Lower lobe of right lung (tissue), 2 donors: ENCODE measurements around the gene MBNL2. TPM values are rescaled to one million over a fixed set of nuclear protein-coding genes. Genes with fewer than 3 reads are reported as not detected.
A peak's percentile ranks its signal among the peaks of the same experiment; 100 is the strongest.

Source experiments
- ATAC-seq, 2 donors: fragments of 200-7000 bp; cut with Tn5 transposase; one replicate each; pipeline ENCODE4 v1.9.1; 2020 to 2022; ENCODE audit warnings: mild to moderate bottlenecking in 2 of 2, moderate library complexity in 2 of 2
- DNase-seq: peaks from one replicate; pipeline ENCODE4 v3.0.0-alpha.2; 2020
- H3K27ac ChIP-seq: fragments of 200-600 bp; one replicate; pipeline ENCODE4 v1.8.0; 2022
- H3K27me3 ChIP-seq: fragments of 200-600 bp; one replicate; pipeline ENCODE4 v1.8.0; 2022; ENCODE audit warnings: low read depth
- H3K36me3 ChIP-seq: fragments of 200-600 bp; one replicate; pipeline ENCODE4 v1.8.0; 2022; ENCODE audit warnings: mild to moderate bottlenecking
- H3K4me1 ChIP-seq: fragments of 200-600 bp; one replicate; pipeline ENCODE4 v1.8.0; 2022
- H3K4me3 ChIP-seq: fragments of 200-600 bp; one replicate; pipeline ENCODE4 v1.8.0; 2022; ENCODE audit warnings: mild to moderate bottlenecking
- H3K9me3 ChIP-seq: fragments of 200-600 bp; one replicate; pipeline ENCODE4 v1.8.0; 2022
- intact Hi-C: fragments of 100-400 bp; cut with DNase I; formaldehyde crosslinking; loops from one replicate; pipeline ENCODE4 v1.11.0; 2022
- total RNA-seq: library from RNA; stranded (reverse); fragmentation: NEBNext Ultra II Directional; extraction: Animal tissue kit (Norgen Biotek cat#: 25700); gene quantifications from one replicate; pipeline ENCODE4 v1.2.1, GENCODE V29; 2021
- TF ChIP-seq, protein P1 (sequence below): fragments of 200-600 bp; IDR thresholded peaks from one replicate; pipeline ENCODE4 v1.8.0; 2022; ENCODE audit warnings: antibody characterized with exemption, mild to moderate bottlenecking
- donor health status: DM: no; HTN: yes; CAD: no; lungs with severe emphysema.

The MBNL2 gene
- total RNA-seq, 1 donor from 2014 or later, result 58.2 TPM

DNA sequence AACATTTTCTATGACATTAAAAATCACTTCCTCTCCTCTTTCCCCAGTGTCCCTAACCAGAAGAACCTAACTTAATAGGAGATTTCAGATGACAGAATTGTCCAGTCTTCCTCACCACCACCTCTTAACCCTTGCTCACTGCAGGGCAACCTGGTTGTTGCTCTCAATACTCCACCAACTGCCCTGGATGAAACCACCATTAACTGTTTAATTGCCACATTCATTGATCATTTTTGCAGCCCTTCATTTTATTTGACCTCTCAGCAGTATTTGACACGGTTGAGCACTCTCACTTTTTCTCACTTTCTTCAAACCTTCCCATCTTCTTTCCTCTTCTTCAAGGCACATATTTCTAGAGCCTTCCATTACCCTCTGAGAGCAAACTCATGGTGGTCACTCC lies 84.0 kb downstream of the MBNL2 start:
- Histone ChIP-seq H3K4me3 (no peak overlapping the region), H3K27ac (no peak overlapping the region), H3K4me1 (peaks cover 41% of the 10 kb centered on the region), H3K36me3 (no peaks in the 10 kb centered on the region), H3K9me3 (no peaks in the 10 kb centered on the region), H3K27me3 (no peaks in the 10 kb centered on the region)
- DNase-seq, result no peak
- intact Hi-C loops, result no loop called here
- TF ChIP-seq, protein P1, sequence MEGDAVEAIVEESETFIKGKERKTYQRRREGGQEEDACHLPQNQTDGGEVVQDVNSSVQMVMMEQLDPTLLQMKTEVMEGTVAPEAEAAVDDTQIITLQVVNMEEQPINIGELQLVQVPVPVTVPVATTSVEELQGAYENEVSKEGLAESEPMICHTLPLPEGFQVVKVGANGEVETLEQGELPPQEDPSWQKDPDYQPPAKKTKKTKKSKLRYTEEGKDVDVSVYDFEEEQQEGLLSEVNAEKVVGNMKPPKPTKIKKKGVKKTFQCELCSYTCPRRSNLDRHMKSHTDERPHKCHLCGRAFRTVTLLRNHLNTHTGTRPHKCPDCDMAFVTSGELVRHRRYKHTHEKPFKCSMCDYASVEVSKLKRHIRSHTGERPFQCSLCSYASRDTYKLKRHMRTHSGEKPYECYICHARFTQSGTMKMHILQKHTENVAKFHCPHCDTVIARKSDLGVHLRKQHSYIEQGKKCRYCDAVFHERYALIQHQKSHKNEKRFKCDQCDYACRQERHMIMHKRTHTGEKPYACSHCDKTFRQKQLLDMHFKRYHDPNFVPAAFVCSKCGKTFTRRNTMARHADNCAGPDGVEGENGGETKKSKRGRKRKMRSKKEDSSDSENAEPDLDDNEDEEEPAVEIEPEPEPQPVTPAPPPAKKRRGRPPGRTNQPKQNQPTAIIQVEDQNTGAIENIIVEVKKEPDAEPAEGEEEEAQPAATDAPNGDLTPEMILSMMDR, result no peak
- ATAC-seq, result no peak

DNA sequence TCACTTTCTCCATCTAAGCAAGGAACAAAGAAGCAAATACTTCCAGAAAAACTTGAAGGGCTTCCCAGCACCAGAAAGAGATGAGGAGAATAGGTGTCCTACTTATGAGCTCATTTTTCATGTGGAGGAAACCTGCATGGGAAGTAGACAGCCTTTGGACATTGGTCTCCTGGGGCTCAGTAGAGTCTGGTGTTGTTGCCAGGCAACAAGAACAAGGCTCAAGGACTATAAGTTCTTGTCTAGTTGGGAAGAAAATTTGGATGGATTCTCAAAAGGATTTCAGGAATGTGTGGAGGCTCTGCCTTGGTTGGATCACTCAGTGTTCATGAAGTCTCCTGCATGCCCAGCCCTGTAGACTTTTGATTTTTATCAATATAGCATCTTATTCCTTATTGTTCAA lies 84.5 kb downstream of the MBNL2 start:
- no peaks in the 10 kb centered on the region for H3K9me3 ChIP-seq
- TF ChIP-seq, protein P1, result no peak
- DNase-seq, result no peak
- intact Hi-C loops, result no loop called here
- peaks cover 36% of the 10 kb centered on the region for H3K4me1 ChIP-seq
- H3K27me3 ChIP-seq, result no peaks in the 10 kb centered on the region
- H3K36me3 ChIP-seq, result no peaks in the 10 kb centered on the region
- no peak for ATAC-seq
- H3K4me3 ChIP-seq, result no peak overlapping the region
- H3K27ac ChIP-seq, result no peak overlapping the region

DNA sequence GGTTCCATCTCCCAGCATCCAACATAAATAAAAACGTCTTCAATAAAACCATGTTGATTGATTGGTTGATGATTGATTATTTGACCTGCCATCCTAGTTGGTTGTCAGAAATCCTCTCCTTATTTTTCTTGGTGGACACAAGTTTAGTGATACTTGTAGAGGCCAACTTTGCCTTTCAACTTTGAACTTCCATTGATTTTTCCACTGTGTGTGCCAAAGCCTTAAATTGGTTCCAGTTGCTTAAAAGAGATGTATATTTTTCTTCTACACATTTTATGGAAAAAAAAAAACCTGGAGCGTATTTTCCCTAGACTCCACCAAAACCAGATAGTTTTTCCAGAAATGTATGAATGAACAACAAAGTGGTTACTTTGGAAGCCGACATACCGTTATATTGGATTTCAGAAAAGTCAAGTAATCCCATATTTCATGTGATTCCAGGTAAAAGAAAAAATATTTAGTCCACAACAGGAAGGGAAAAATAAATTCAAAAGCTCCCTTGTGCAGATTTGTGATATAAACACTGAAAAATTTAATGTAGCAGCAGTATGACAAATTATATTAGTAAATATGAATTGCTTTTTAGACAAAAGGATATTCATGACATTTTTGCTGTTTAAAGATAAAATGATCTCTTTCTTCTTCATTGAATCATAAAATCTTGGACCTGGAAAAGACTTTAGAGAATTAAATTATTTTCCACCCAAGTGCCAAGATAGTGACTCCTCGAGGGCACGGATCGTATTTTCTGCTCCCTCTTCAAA lies 85.2 kb downstream of the MBNL2 start:
- H3K27me3 ChIP-seq, result no peaks in the 10 kb centered on the region
- DNase-seq, result no peak
- H3K4me1 ChIP-seq, result peaks cover 30% of the 10 kb centered on the region
- H3K9me3 ChIP-seq, result no peaks in the 10 kb centered on the region
- TF ChIP-seq, protein P1, result no peak
- H3K4me3 ChIP-seq, result no peak overlapping the region
- H3K27ac ChIP-seq, result no peak overlapping the region
- intact Hi-C loops, result no loop called here
- no peaks in the 10 kb centered on the region for H3K36me3 ChIP-seq
- no peak for ATAC-seq

DNA sequence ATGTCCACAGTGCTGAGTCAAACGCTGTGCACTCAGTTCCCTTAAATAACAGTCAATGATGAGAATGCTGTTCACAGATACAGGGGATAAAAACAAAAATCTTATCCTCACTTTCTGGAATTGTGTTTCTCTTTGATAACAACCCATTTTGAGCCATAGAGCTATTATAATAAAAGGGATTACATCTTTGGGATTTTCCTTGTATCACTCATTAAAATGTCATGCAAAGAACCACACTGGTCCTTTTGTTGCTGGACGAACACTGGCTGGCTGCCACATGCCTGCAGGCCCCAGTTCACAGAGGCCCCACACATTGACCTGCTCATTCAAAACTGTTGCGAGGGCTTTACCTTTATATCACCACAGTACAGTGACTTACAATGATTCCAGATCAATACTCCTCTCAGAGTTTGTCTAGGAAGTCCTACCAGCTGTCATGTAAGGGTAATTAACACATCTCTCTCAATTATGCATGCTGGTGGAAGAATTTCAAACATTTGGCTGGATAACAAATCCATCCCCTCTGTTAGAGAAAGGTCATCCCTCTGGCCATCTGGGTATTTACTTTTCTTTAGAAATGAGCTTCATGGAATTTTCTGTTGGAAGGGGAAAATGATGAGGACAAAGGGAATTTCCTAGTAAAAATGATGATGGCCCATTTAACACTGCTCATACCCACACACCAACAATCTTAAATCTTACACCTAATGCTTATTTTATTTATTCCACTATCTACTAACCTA lies 85.9 kb downstream of the MBNL2 start:
- DNase-seq, result no peak
- Histone ChIP-seq H3K36me3 (no peaks in the 10 kb centered on the region), H3K27me3 (no peaks in the 10 kb centered on the region), H3K27ac (no peak overlapping the region), H3K4me1 (peaks cover 25% of the 10 kb centered on the region), H3K9me3 (no peaks in the 10 kb centered on the region), H3K4me3 (no peak overlapping the region)
- intact Hi-C loops, result no loop called here
- TF ChIP-seq, protein P1, result no peak
- peak in 1 of 2 donors; percentile 24 for ATAC-seq

DNA sequence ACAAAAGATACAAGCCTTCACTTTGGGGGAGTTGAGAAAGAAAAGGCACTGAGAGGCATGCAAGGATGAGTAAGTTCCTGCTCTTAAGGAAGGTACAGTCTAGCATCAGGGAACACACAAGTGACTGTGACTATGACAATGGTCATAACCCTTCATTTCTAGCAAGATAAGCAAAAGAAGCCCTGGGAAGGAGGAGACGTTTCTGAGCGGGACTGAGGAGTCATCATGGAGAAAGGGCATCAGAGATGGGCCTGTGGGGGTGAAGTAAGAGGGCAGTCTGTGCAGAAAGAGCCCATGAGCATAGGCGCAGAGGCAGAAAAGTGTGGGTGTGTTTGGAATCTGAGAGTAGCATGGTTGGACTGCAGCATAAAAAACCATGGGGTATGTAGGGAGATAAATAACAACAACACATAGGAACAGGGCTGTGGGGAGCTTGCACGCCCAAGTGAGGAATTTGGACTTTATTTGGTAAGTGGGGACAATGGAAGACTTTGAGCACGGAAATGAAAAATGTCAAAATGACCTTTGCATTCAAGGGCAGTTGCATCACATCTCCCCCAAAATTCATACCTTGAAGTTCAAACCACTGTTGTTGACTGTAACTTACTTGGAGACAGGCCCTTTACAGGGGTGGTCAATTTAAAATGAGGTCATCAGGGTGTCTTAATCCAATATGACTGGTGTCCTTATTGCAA lies 86.7 kb downstream of the MBNL2 start:
- ATAC-seq (no peak), DNase-seq (no peak)
- peaks cover 24% of the 10 kb centered on the region for H3K4me1 ChIP-seq
- H3K4me3 ChIP-seq, result no peak overlapping the region
- intact Hi-C loops, result no loop called here
- no peaks in the 10 kb centered on the region for H3K27me3 ChIP-seq
- H3K9me3 ChIP-seq, result no peaks in the 10 kb centered on the region
- no peaks in the 10 kb centered on the region for H3K36me3 ChIP-seq
- no peak overlapping the region for H3K27ac ChIP-seq
- TF ChIP-seq, protein P1, result no peak
